OCI-LY3 (cell line): ENCODE results near the gene RAD23A.

ENCODE experiments used
- CTCF ChIP-seq: fragments of 200-600, 300-600 bp; sonication (generic); IDR thresholded peaks from 2 replicates; pipeline ENCODE4 v1.5.1; 2014; ENCODE audit warnings: antibody characterized with exemption, low read length, low read depth
- EZH2phosphoT487 ChIP-seq: fragments of 200-600 bp; shearing (Covaris generic); IDR thresholded peaks from 2 replicates; pipeline ENCODE4 v1.6.1; 2018; ENCODE audit warnings: antibody characterized with exemption, mixed run types, low read depth

- TF ChIP-seq CTCF (peak; percentile 54), EZH2phosphoT487 (no peak)
These were observed 45.7 kb upstream of the RAD23A start for GRCh38 chr19:12899891-12900518.
